ENCODE data around the gene APOD.

DNA sequence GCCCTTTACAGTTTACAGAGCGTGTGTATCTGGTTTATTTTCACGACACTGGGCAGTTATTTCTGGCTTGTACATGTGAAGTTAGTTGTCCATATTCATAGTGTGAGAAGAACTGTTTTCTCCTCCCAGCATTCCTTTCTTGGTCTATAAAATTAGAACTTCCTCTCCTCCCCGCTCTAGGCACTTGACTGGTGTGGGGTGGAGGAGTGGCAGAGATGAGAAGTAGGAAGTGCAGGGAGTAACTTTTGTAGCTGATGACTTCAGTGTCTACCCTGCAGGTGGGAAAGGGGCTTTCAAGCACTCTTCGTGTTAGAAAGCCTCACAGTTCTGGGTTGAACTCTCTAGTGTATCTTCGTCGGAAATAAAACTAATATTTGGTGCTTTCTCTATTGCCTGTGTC, 13.4 kb downstream of the APOD start:
- TF ChIP-seq, protein P1, sequence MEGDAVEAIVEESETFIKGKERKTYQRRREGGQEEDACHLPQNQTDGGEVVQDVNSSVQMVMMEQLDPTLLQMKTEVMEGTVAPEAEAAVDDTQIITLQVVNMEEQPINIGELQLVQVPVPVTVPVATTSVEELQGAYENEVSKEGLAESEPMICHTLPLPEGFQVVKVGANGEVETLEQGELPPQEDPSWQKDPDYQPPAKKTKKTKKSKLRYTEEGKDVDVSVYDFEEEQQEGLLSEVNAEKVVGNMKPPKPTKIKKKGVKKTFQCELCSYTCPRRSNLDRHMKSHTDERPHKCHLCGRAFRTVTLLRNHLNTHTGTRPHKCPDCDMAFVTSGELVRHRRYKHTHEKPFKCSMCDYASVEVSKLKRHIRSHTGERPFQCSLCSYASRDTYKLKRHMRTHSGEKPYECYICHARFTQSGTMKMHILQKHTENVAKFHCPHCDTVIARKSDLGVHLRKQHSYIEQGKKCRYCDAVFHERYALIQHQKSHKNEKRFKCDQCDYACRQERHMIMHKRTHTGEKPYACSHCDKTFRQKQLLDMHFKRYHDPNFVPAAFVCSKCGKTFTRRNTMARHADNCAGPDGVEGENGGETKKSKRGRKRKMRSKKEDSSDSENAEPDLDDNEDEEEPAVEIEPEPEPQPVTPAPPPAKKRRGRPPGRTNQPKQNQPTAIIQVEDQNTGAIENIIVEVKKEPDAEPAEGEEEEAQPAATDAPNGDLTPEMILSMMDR (IDR thresholded peaks at IDR 0.05 in 8 of 11, conservative IDR thresholded peaks at IDR 0.05 in 3 of 11): no peak
- no peak for TF ChIP-seq POLR2A (IDR thresholded peaks at IDR 0.05)
- no peak for TF ChIP-seq POLR2AphosphoS5 (IDR thresholded peaks at IDR 0.05)
